Measurements from ENCODE around the gene FAM120B.

FAM120B gene

GRCh38 chr6:170273191-170273590 is 33.4 kb upstream of the FAM120B start:
- no peak overlapping the region for H3K4me3 ChIP-seq
- H3K27ac ChIP-seq = no peak overlapping the region
- no peak for DNase-seq (ENCODE audit: low spot score)
- TF ChIP-seq, protein P1, sequence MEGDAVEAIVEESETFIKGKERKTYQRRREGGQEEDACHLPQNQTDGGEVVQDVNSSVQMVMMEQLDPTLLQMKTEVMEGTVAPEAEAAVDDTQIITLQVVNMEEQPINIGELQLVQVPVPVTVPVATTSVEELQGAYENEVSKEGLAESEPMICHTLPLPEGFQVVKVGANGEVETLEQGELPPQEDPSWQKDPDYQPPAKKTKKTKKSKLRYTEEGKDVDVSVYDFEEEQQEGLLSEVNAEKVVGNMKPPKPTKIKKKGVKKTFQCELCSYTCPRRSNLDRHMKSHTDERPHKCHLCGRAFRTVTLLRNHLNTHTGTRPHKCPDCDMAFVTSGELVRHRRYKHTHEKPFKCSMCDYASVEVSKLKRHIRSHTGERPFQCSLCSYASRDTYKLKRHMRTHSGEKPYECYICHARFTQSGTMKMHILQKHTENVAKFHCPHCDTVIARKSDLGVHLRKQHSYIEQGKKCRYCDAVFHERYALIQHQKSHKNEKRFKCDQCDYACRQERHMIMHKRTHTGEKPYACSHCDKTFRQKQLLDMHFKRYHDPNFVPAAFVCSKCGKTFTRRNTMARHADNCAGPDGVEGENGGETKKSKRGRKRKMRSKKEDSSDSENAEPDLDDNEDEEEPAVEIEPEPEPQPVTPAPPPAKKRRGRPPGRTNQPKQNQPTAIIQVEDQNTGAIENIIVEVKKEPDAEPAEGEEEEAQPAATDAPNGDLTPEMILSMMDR (IDR thresholded peaks at IDR 0.05) = no peak

GRCh38 chr6:170273681-170274080 is 32.9 kb upstream of the FAM120B start:
- no peak overlapping the region for H3K27ac ChIP-seq
- TF ChIP-seq, protein P1 (IDR thresholded peaks at IDR 0.05) = no peak
- no peak for DNase-seq (ENCODE audit: low spot score)
- H3K4me3 ChIP-seq = no peak overlapping the region

DNA sequence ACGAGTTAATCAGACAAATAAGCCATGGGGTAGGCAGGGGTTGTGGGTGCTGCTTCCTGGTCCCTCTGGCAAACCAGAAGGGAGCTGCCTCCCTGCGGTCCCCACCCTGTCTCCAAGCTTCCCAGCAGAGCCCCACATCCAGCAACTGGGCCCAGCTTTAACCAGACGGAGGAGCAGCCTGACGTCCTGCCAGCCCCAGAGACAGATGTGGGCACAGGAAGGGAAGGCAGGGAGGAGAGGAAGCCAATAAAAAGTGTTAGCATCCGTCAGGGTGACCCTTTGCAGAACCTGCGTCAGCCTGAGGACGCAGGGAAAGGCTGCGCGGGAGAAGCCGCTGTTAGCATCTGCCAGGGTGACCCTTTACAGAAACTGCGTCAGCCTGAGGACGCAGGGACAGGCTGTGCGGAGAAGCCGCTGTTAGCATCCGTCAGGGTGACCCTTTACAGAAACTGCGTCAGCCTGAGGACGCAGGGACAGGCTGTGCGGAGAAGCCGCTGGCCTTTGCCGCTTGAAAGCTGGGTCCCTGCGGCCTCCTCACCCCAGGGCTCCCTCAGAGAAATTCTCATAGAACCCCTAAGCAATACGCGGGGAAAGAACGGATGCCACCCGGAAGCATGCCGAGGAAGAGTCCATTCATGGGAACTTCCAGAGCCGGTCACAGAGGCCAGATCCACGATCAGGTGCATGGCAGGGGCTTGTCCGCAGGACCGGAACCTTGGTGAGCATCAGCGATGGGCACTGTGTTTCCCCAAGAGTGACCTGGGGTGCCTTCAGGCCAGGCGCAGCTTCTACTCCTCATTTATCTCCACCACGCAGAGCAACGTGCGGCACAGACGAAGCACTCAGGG is 31.6 kb upstream of the FAM120B start:
- Histone ChIP-seq H3K4me3 (no peak overlapping the region), H3K27ac (no peak overlapping the region)
- DNase-seq (ENCODE audit: low spot score) = no peak
- TF ChIP-seq, protein P1 (IDR thresholded peaks at IDR 0.05) = no peak

GRCh38 chr6:170276369-170277057 is 30.0 kb upstream of the FAM120B start:
- Histone ChIP-seq H3K27ac (peak overlapping the region; percentile 57 to 77), H3K4me3 (peak overlapping the region; percentile 39)
- TF ChIP-seq, protein P1 (IDR thresholded peaks at IDR 0.05) = no peak
- no peak for DNase-seq (ENCODE audit: low spot score)

- no peak for DNase-seq (ENCODE audit: low spot score)
- Histone ChIP-seq H3K4me3 (no peak overlapping the region), H3K27ac (no peak overlapping the region)
- TF ChIP-seq, protein P1 (IDR thresholded peaks at IDR 0.05) = no peak
Measured at GRCh38 chr6:170277893-170278742, 28.4 kb upstream of the FAM120B start.

GRCh38 chr6:170278743-170279094 is 27.8 kb upstream of the FAM120B start:
- DNase-seq (ENCODE audit: low spot score) = no peak
- no peak overlapping the region for H3K4me3 ChIP-seq
- TF ChIP-seq, protein P1 (IDR thresholded peaks at IDR 0.05) = no peak
- no peak overlapping the region for H3K27ac ChIP-seq
